IPS-18c (cell line): ENCODE measurements around the gene BNIP1.

Experiments used
- H3K4me3 ChIP-seq: 2 replicates; pipeline ENCODE4 v1.7.0; 2013; ENCODE audit warnings: low read depth, mild to moderate bottlenecking, low read length, moderate library complexity; ENCODE audit not compliant: insufficient read depth
- H3K9me3 ChIP-seq: one replicate; pipeline ENCODE4 v1.6.1; 2013; ENCODE audit warnings: mild to moderate bottlenecking, low read length, moderate library complexity; ENCODE audit not compliant: control insufficient read depth, insufficient read depth

The BNIP1 gene

GRCh38 chr5:173155912-173156311 lies 11.6 kb downstream of the BNIP1 start:
- Histone ChIP-seq H3K4me3 (no peak overlapping the region), H3K9me3 (no peaks in the 10 kb centered on the region)

- Histone ChIP-seq H3K4me3 (no peak overlapping the region), H3K9me3 (no peaks in the 10 kb centered on the region)
These were observed 14.0 kb downstream of the BNIP1 start for GRCh38 chr5:173158366-173158765.

- no peak overlapping the region for H3K4me3 ChIP-seq
- H3K9me3 ChIP-seq, result no peaks in the 10 kb centered on the region
These were observed 14.9 kb downstream of the BNIP1 start for GRCh38 chr5:173159256-173159655.

GRCh38 chr5:173161148-173161547 lies 16.8 kb downstream of the BNIP1 start:
- Histone ChIP-seq H3K4me3 (no peak overlapping the region), H3K9me3 (no peaks in the 10 kb centered on the region)

- Histone ChIP-seq H3K9me3 (no peaks in the 10 kb centered on the region), H3K4me3 (no peak overlapping the region)
These were observed 18.9 kb downstream of the BNIP1 start for GRCh38 chr5:173163219-173163618.

- no peak overlapping the region for H3K4me3 ChIP-seq
- H3K9me3 ChIP-seq, result no peaks in the 10 kb centered on the region
These were observed 21.1 kb downstream of the BNIP1 start for GRCh38 chr5:173165177-173166016.

- Histone ChIP-seq H3K9me3 (peaks cover 2% of the 10 kb centered on the region), H3K4me3 (no peak overlapping the region)
These were observed 27.8 kb downstream of the BNIP1 start for GRCh38 chr5:173172166-173172565.

- H3K9me3 ChIP-seq, result peaks cover 2% of the 10 kb centered on the region
- no peak overlapping the region for H3K4me3 ChIP-seq
These were observed 31.2 kb downstream of the BNIP1 start for GRCh38 chr5:173175523-173175922.

GRCh38 chr5:173178369-173178910 lies 34.1 kb downstream of the BNIP1 start:
- no peak overlapping the region for H3K4me3 ChIP-seq
- no peaks in the 10 kb centered on the region for H3K9me3 ChIP-seq

- H3K4me3 ChIP-seq, result no peak overlapping the region
- no peaks in the 10 kb centered on the region for H3K9me3 ChIP-seq
These were observed 36.0 kb downstream of the BNIP1 start for GRCh38 chr5:173180331-173180730.

- Histone ChIP-seq H3K4me3 (no peak overlapping the region), H3K9me3 (no peaks in the 10 kb centered on the region)
These were observed 42.9 kb downstream of the BNIP1 start for GRCh38 chr5:173187054-173187743.

- no peaks in the 10 kb centered on the region for H3K9me3 ChIP-seq
- H3K4me3 ChIP-seq, result no peak overlapping the region
These were observed 43.9 kb downstream of the BNIP1 start for GRCh38 chr5:173188280-173188679.

GRCh38 chr5:173191015-173191414 lies 46.7 kb downstream of the BNIP1 start:
- H3K9me3 ChIP-seq, result peaks cover 2% of the 10 kb centered on the region

GRCh38 chr5:173191561-173191960 lies 47.2 kb downstream of the BNIP1 start:
- no peak overlapping the region for H3K4me3 ChIP-seq
- H3K9me3 ChIP-seq, result peaks cover 2% of the 10 kb centered on the region

More at GRCh38 chr5:173191015-173191414, 46.7 kb downstream of the BNIP1 start:
- H3K4me3 ChIP-seq, result no peak overlapping the region

GRCh38 chr5:173192561-173192960 lies 48.2 kb downstream of the BNIP1 start:
- H3K9me3 ChIP-seq, result peaks cover 2% of the 10 kb centered on the region
- H3K4me3 ChIP-seq, result no peak overlapping the region

- Histone ChIP-seq H3K4me3 (no peak overlapping the region), H3K9me3 (peaks cover 2% of the 10 kb centered on the region)
These were observed 52.0 kb downstream of the BNIP1 start for GRCh38 chr5:173196133-173196952.

- H3K9me3 ChIP-seq, result peaks cover 2% of the 10 kb centered on the region
These were observed 53.1 kb downstream of the BNIP1 start for GRCh38 chr5:173197375-173197891.

More at GRCh38 chr5:173197375-173197891, 53.1 kb downstream of the BNIP1 start:
- H3K4me3 ChIP-seq, result no peak overlapping the region
